Measurements from ENCODE around the gene ARFGAP2.

The ARFGAP2 gene

GRCh38 chr11:47147250-47147649 lies 29.4 kb downstream of the ARFGAP2 start:
- no peak for DNase-seq

- DNase-seq, result no peak
Measured at GRCh38 chr11:47144541-47144940, 32.1 kb downstream of the ARFGAP2 start.

GRCh38 chr11:47143322-47143721 lies 33.4 kb downstream of the ARFGAP2 start:
- no peak for DNase-seq

- no peak for DNase-seq
Measured at GRCh38 chr11:47139878-47140277, 36.8 kb downstream of the ARFGAP2 start.

- DNase-seq, result no peak
Measured at GRCh38 chr11:47137476-47137875, 39.2 kb downstream of the ARFGAP2 start.

- no peak for DNase-seq
Measured at GRCh38 chr11:47136921-47137320, 39.8 kb downstream of the ARFGAP2 start.

GRCh38 chr11:47136327-47136726 lies 40.4 kb downstream of the ARFGAP2 start:
- DNase-seq, result no peak

GRCh38 chr11:47132981-47133380 lies 43.7 kb downstream of the ARFGAP2 start:
- no peak for DNase-seq

GRCh38 chr11:47132490-47132889 lies 44.2 kb downstream of the ARFGAP2 start:
- DNase-seq, result no peak

GRCh38 chr11:47131136-47131535 lies 45.5 kb downstream of the ARFGAP2 start:
- DNase-seq, result no peak

GRCh38 chr11:47130543-47130942 lies 46.1 kb downstream of the ARFGAP2 start:
- no peak for DNase-seq

- no peak for DNase-seq
Measured at GRCh38 chr11:47127213-47127612, 49.5 kb downstream of the ARFGAP2 start.

GRCh38 chr11:47125083-47125482 lies 51.6 kb downstream of the ARFGAP2 start:
- no peak for DNase-seq

GRCh38 chr11:47124675-47125074 lies 52.0 kb downstream of the ARFGAP2 start:
- DNase-seq, result no peak

- no peak for DNase-seq
Measured at GRCh38 chr11:47123094-47123493, 53.6 kb downstream of the ARFGAP2 start.

GRCh38 chr11:47121731-47122130 lies 54.9 kb downstream of the ARFGAP2 start:
- no peak for DNase-seq

GRCh38 chr11:47121056-47121455 lies 55.6 kb downstream of the ARFGAP2 start:
- no peak for DNase-seq

GRCh38 chr11:47118958-47119688 lies 57.6 kb downstream of the ARFGAP2 start:
- DNase-seq, result peak; percentile 43 to 70

Data from stimulated activated CD4-positive, alpha-beta T cell treated with anti-CD3 and anti-CD28 coated beads, Interleukin-4, amount 100 ng/mL, for 4 hours (primary cell).